Neural cell (in vitro differentiated cells): ENCODE data around the gene PAQR5.

Source experiments
- CTCF ChIP-seq: fragments of 450-650 bp; IDR thresholded peaks from 2 replicates; pipeline ENCODE4 v1.5.1; 2014; ENCODE audit warnings: antibody characterized with exemption, mild to moderate bottlenecking, moderate library complexity; ENCODE audit not compliant: poor library complexity, severe bottlenecking
- EP300 ChIP-seq: fragments of 450-650 bp; conservative IDR thresholded peaks from 2 replicates; pipeline ENCODE4 v1.6.1; 2014; ENCODE audit warnings: antibody characterized with exemption, mild to moderate bottlenecking, moderate library complexity; ENCODE audit not compliant: poor library complexity, severe bottlenecking
- EZH2 ChIP-seq: fragments of 200-600, 300-800 bp; shearing (Covaris generic), sonication (generic); IDR thresholded peaks from 2 replicates; pipeline ENCODE4 v1.6.1; 2014; ENCODE audit warnings: antibody characterized with exemption, low read length, borderline replicate concordance, mild to moderate bottlenecking; ENCODE audit not compliant: insufficient read depth, poor library complexity, severe bottlenecking
- POLR2AphosphoS5 ChIP-seq: IDR thresholded peaks from 2 replicates; pipeline ENCODE4 v1.6.1; 2012
- RAD21 ChIP-seq: fragments of 450-650 bp; conservative IDR thresholded peaks from 2 replicates; pipeline ENCODE4 v1.6.1; 2014; ENCODE audit warnings: antibody characterized with exemption, mild to moderate bottlenecking, moderate library complexity
- REST ChIP-seq: IDR thresholded peaks from 2 replicates; pipeline ENCODE4 v1.6.1; 2012; ENCODE audit warnings: borderline replicate concordance
- TAF1 ChIP-seq: IDR thresholded peaks from 2 replicates; pipeline ENCODE4 v1.6.1; 2012; ENCODE audit warnings: low read depth

DNA sequence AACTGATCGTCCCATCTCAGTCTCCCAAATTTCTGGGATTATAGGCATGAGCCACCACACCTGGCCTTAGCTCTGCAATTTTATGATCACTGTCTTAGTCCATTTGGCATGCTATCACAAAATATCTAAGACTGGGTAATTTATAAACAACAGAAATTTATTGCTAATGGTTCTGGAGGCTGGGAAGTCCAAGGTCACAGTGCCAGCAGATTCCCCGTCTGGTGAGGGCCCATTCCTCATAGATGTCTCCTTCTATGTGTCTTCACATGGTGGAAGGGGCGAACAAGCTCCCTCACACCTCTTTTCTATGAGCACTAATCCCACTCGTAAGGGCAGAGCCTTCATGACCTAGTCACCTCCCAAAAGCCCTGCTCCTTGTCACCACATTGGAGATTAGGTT, 60.1 kb downstream of the PAQR5 start:
- TF ChIP-seq CTCF (no peak), POLR2AphosphoS5 (no peak), REST (no peak), EP300 (no peak), RAD21 (no peak), EZH2 (no peak), TAF1 (no peak)
